HEK293 (cell line): ENCODE measurements around the gene CYB5R2.

Experiments used
- CTCF ChIA-PET: fragments of 350-600 bp; formaldehyde crosslinking; extraction: SDS; loops from one replicate; lab custom pipeline; 2021; ENCODE audit warnings: antibody characterized with exemption; lab: Yijun Ruan, JAX
- POLR2A ChIA-PET: fragments of 300-600 bp; formaldehyde crosslinking; extraction: SDS; loops from one replicate; lab custom pipeline; 2020; ENCODE audit warnings: antibody characterized with exemption, inconsistent platforms; lab: Yijun Ruan, JAX
- H3K27ac ChIP-seq: fragments of 200-500 bp; sonication (Bioruptor generic); 2 replicates; pipeline ENCODE4 v1.5.1; 2014; ENCODE audit warnings: low read depth, low read length, control low read depth, inconsistent platforms; ENCODE audit errors: extremely low read depth
- H3K36me3 ChIP-seq, 2 experiments: fragments of 200-500 bp in 1 of 2; sonication (Bioruptor generic) in 1 of 2; 1 replicate in 1 of 2; 2 replicates in 1 of 2; pipeline ENCODE4 v1.5.1; 2014 to 2017; ENCODE audit warnings: inconsistent platforms in 2 of 2, low read length in 2 of 2; ENCODE audit not compliant: control insufficient read depth in 2 of 2, insufficient read depth in 1 of 2
- H3K4me1 ChIP-seq: fragments of 200-500 bp; sonication (Bioruptor generic); 2 replicates; pipeline ENCODE4 v1.5.1; 2014; ENCODE audit warnings: mild to moderate bottlenecking, low read length, inconsistent platforms; ENCODE audit not compliant: control insufficient read depth, insufficient read depth
- H3K4me3 ChIP-seq: 2 replicates; pipeline ENCODE4 v1.5.1; 2011; ENCODE audit warnings: low read depth, mild to moderate bottlenecking, control low read depth, low read length, moderate library complexity
- H3K9me3 ChIP-seq: fragments of 200-500 bp; sonication (Bioruptor generic); 2 replicates; pipeline ENCODE4 v1.5.1; 2014; ENCODE audit warnings: low read depth, low read length, inconsistent platforms; ENCODE audit not compliant: control insufficient read depth, insufficient read depth
- GLI2 ChIP-seq: fragments of 450-650 bp; formaldehyde crosslinking; IDR thresholded peaks from 2 replicates; pipeline ENCODE4; 2017; ENCODE audit warnings: missing biosample characterization, missing genetic modification characterization, low read depth, borderline replicate concordance
- IKZF3 ChIP-seq: fragments of 450-650 bp; IDR thresholded peaks from 2 replicates; pipeline ENCODE4 v1.5.0; 2018; ENCODE audit warnings: missing biosample characterization, mild to moderate bottlenecking, missing genetic modification characterization, moderate library complexity
- SP3 ChIP-seq: fragments of 450-650 bp; formaldehyde crosslinking; IDR thresholded peaks from 2 replicates; pipeline ENCODE4 v1.5.1; 2016; ENCODE audit warnings: missing biosample characterization, missing genetic modification characterization
- WT1 ChIP-seq: fragments of 450-650 bp; formaldehyde crosslinking; IDR thresholded peaks from 2 replicates; pipeline ENCODE4 v1.5.1; 2016; ENCODE audit warnings: missing biosample characterization, missing genetic modification characterization
- YY1 ChIP-seq: fragments of 450-650 bp; formaldehyde crosslinking; IDR thresholded peaks from 2 replicates; pipeline ENCODE4 v1.5.1; 2018; ENCODE audit warnings: missing biosample characterization, missing genetic modification characterization
- YY2 ChIP-seq: fragments of 450-650 bp; formaldehyde crosslinking; IDR thresholded peaks from 2 replicates; pipeline ENCODE4 v1.5.1; 2016; ENCODE audit warnings: missing biosample characterization, missing genetic modification characterization
- ZBTB1 ChIP-seq: fragments of 450-650 bp; formaldehyde crosslinking; IDR thresholded peaks from 2 replicates; pipeline ENCODE4 v1.5.1; 2016; ENCODE audit warnings: missing biosample characterization, missing genetic modification characterization
- ZBTB17 ChIP-seq: fragments of 450-650 bp; formaldehyde crosslinking; IDR thresholded peaks from 2 replicates; pipeline ENCODE4 v1.5.1; 2016; ENCODE audit warnings: missing biosample characterization, missing genetic modification characterization
- ZFP41 ChIP-seq: fragments of 450-650 bp; formaldehyde crosslinking; IDR thresholded peaks from 2 replicates; pipeline ENCODE4 v1.5.1; 2016; ENCODE audit warnings: missing biosample characterization, missing genetic modification characterization, borderline replicate concordance
- ZIC2 ChIP-seq: fragments of 450-650 bp; formaldehyde crosslinking; IDR thresholded peaks from 2 replicates; pipeline ENCODE4 v1.5.1; 2016; ENCODE audit warnings: missing biosample characterization, missing genetic modification characterization
- ZNF2 ChIP-seq: fragments of 450-650 bp; formaldehyde crosslinking; IDR thresholded peaks from 2 replicates; pipeline ENCODE4 v1.5.1; 2016; ENCODE audit warnings: missing biosample characterization, missing genetic modification characterization
- ZNF266 ChIP-seq: fragments of 450-650 bp; formaldehyde crosslinking; IDR thresholded peaks from 2 replicates; pipeline ENCODE4 v1.5.1; 2016; ENCODE audit warnings: missing biosample characterization, missing genetic modification characterization, low read depth
- ZNF544 ChIP-seq: fragments of 450-650 bp; formaldehyde crosslinking; IDR thresholded peaks from 2 replicates; pipeline ENCODE4 v1.5.0; 2017; ENCODE audit warnings: missing biosample characterization, missing genetic modification characterization
- ZNF555 ChIP-seq: fragments of 450-650 bp; formaldehyde crosslinking; conservative IDR thresholded peaks from 2 replicates; pipeline ENCODE4 v1.5.1; 2017; ENCODE audit warnings: missing biosample characterization, mild to moderate bottlenecking, missing genetic modification characterization, inconsistent platforms
- TF ChIP-seq, protein P1 (sequence below): fragments of 450-650 bp; formaldehyde crosslinking; IDR thresholded peaks from 2 replicates; pipeline ENCODE4 v1.5.1; 2016; ENCODE audit warnings: missing biosample characterization, missing genetic modification characterization
- TF ChIP-seq, protein P2 (sequence below): fragments of 450-650 bp; formaldehyde crosslinking; IDR thresholded peaks from 2 replicates; pipeline ENCODE4 v1.5.1; 2016; ENCODE audit warnings: missing biosample characterization, missing genetic modification characterization
- TF ChIP-seq, protein P3 (sequence below): IDR thresholded peaks from 2 replicates; pipeline ENCODE4 v1.6.1; 2011; ENCODE audit warnings: mild to moderate bottlenecking, low read depth, low read length, borderline replicate concordance
- TF ChIP-seq, protein P4 (sequence below): fragments of 450-650 bp; formaldehyde crosslinking; IDR thresholded peaks from 2 replicates; pipeline ENCODE4 v1.5.1; 2016; ENCODE audit warnings: missing biosample characterization, missing genetic modification characterization, borderline replicate concordance

CYB5R2 gene

DNA sequence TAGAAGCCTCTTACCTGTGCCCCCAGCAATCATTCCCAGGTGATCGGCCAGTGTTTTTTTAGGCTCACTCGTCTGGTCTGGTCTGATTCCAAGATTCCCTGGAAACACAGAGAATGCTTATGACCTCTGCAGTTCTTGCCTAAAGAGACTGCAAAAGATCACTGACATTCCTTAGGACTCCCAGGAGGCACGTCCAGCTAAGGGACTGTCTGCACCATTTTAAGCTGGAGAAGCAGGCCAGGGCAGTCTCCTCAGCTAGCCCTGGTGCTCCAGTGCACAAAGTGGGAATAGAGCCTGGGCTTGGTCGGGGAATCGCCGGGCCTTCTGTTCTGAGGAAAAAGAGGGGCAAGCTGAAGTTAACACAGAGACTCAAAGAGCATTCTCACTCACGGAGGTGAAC lies 4.8 kb downstream of the CYB5R2 start (continued):
- TF ChIP-seq IKZF3 (tag by site-specific recombination): no peak
- TF ChIP-seq ZBTB17: no peak
- TF ChIP-seq SP3 (tag by site-specific recombination): no peak
- no peak for TF ChIP-seq YY1 (tag by site-specific recombination)
- no peak for TF ChIP-seq YY2
- no peak for TF ChIP-seq WT1 (tag by site-specific recombination)
- TF ChIP-seq, protein P1, sequence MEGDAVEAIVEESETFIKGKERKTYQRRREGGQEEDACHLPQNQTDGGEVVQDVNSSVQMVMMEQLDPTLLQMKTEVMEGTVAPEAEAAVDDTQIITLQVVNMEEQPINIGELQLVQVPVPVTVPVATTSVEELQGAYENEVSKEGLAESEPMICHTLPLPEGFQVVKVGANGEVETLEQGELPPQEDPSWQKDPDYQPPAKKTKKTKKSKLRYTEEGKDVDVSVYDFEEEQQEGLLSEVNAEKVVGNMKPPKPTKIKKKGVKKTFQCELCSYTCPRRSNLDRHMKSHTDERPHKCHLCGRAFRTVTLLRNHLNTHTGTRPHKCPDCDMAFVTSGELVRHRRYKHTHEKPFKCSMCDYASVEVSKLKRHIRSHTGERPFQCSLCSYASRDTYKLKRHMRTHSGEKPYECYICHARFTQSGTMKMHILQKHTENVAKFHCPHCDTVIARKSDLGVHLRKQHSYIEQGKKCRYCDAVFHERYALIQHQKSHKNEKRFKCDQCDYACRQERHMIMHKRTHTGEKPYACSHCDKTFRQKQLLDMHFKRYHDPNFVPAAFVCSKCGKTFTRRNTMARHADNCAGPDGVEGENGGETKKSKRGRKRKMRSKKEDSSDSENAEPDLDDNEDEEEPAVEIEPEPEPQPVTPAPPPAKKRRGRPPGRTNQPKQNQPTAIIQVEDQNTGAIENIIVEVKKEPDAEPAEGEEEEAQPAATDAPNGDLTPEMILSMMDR (tag by site-specific recombination): no peak

DNA sequence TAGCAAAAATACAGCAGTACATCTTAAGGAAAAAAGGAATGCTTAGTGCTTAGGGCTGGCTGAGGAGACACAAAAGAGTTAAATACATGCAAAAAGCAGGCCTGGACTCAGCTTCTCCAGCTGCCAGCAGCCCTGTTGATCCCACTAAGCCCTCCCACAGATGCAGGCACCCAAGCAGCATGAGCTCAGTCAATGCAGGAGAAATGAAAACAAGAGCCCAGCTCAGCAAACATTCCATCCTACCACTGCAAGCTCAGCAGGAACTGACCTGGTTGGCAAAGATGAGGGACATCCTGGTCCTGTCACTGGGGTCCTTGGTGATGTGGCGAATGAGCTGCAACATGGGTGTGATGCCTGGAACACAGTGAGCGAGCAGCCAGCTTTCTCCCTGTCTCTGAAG lies 5.8 kb downstream of the CYB5R2 start:
- Histone ChIP-seq H3K9me3 (no peaks in the 10 kb centered on the region), H3K4me1 (no peaks in the 10 kb centered on the region), H3K27ac (no peak overlapping the region), H3K36me3 (no peaks in the 10 kb centered on the region), H3K4me3 (no peak overlapping the region)
- POLR2A ChIA-PET: interaction anchor here (0.6 kb wide), 1 partner anchor 89 kb away, joined by 3 read pairs; no protein-coding TSS in a partner anchor
- TF ChIP-seq, protein P2, sequence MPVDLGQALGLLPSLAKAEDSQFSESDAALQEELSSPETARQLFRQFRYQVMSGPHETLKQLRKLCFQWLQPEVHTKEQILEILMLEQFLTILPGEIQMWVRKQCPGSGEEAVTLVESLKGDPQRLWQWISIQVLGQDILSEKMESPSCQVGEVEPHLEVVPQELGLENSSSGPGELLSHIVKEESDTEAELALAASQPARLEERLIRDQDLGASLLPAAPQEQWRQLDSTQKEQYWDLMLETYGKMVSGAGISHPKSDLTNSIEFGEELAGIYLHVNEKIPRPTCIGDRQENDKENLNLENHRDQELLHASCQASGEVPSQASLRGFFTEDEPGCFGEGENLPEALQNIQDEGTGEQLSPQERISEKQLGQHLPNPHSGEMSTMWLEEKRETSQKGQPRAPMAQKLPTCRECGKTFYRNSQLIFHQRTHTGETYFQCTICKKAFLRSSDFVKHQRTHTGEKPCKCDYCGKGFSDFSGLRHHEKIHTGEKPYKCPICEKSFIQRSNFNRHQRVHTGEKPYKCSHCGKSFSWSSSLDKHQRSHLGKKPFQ (tag by site-specific recombination): no peak
- TF ChIP-seq GLI2 (tag by site-specific recombination): no peak
- TF ChIP-seq, protein P3, sequence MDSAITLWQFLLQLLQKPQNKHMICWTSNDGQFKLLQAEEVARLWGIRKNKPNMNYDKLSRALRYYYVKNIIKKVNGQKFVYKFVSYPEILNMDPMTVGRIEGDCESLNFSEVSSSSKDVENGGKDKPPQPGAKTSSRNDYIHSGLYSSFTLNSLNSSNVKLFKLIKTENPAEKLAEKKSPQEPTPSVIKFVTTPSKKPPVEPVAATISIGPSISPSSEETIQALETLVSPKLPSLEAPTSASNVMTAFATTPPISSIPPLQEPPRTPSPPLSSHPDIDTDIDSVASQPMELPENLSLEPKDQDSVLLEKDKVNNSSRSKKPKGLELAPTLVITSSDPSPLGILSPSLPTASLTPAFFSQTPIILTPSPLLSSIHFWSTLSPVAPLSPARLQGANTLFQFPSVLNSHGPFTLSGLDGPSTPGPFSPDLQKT: no peak
- no peak for TF ChIP-seq ZNF2 (tag by site-specific recombination)
- no peak for TF ChIP-seq ZNF555 (tag by site-specific recombination)
- TF ChIP-seq, protein P4, sequence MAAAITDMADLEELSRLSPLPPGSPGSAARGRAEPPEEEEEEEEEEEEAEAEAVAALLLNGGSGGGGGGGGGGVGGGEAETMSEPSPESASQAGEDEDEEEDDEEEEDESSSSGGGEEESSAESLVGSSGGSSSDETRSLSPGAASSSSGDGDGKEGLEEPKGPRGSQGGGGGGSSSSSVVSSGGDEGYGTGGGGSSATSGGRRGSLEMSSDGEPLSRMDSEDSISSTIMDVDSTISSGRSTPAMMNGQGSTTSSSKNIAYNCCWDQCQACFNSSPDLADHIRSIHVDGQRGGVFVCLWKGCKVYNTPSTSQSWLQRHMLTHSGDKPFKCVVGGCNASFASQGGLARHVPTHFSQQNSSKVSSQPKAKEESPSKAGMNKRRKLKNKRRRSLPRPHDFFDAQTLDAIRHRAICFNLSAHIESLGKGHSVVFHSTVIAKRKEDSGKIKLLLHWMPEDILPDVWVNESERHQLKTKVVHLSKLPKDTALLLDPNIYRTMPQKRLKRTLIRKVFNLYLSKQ (tag by site-specific recombination): no peak
- TF ChIP-seq ZIC2 (tag by site-specific recombination): peak; percentile 27; the same call in 1 of the 2 replicates
- no peak for TF ChIP-seq ZNF266 (tag by site-specific recombination)
- CTCF ChIA-PET: interaction anchor here (0.8 to 3.4 kb wide), 8 partner anchors 11 to 886 kb away, joined by 3 to 14 read pairs (median 6); partner anchors contain the start of gene PPFIBP2

DNA sequence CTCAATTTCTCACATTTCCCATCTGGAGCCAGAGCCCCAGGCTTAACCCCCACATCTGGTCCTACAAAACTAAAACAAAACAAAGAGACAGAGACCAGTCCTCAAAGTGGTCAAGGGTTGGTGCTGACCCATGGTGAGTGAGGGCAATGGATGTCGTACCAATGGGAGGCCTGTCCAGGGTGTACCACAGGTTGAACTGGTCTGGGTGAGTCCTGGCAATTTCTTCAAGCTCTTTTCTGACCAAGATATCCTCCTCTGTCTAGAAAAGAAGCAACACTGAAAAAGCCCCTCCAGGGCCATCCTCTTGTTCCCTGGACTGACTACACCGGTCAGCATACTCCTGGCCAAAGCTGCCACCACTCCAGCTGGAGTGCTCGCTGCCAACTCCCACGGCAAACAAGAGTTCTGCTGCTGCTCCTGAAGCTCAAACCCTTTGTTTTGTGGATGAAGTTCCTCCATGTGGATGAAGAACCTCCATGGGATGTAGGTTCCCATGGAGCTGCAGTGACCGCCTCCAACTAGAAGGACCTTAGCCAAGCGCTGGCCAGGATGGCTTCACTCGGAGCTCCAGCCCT lies 6.9 kb downstream of the CYB5R2 start:
- CTCF ChIA-PET: interaction anchor here (0.6 to 3.5 kb wide), 29 partner anchors 9 to 854 kb away, joined by 3 to 46 read pairs (median 4); partner anchors contain the start of gene PPFIBP2
- H3K9me3 ChIP-seq: no peaks in the 10 kb centered on the region
- POLR2A ChIA-PET: no interaction called here
- TF ChIP-seq ZFP41 (tag by site-specific recombination) (no peak), ZNF544 (tag by site-specific recombination) (no peak), ZBTB1 (tag by site-specific recombination) (no peak), YY1 (tag by site-specific recombination) (no peak)
- H3K27ac ChIP-seq: no peak overlapping the region
- H3K4me1 ChIP-seq: no peaks in the 10 kb centered on the region
- H3K36me3 ChIP-seq: no peaks in the 10 kb centered on the region
- H3K4me3 ChIP-seq: no peak overlapping the region
